Kidney glomerular epithelial cell (primary cell): ENCODE results near the gene PDZRN3.

Experiments used
- DNase-seq: peaks from one replicate; lab custom pipeline; 2025; lab: John Stamatoyannopoulos, UW

The PDZRN3 gene

GRCh38 chr3:73624821-73625665 is at the start of gene PDZRN3:
Gene PDZRN3 (minus strand): TSS chr3:73624941.
- peak; percentile 41 for DNase-seq

GRCh38 chr3:73674280-73674679 is 49.5 kb upstream of the PDZRN3 start:
- DNase-seq, result no peak

- no peak for DNase-seq
Observed at GRCh38 chr3:73669260-73669659, 44.5 kb upstream of the PDZRN3 start.

DNA sequence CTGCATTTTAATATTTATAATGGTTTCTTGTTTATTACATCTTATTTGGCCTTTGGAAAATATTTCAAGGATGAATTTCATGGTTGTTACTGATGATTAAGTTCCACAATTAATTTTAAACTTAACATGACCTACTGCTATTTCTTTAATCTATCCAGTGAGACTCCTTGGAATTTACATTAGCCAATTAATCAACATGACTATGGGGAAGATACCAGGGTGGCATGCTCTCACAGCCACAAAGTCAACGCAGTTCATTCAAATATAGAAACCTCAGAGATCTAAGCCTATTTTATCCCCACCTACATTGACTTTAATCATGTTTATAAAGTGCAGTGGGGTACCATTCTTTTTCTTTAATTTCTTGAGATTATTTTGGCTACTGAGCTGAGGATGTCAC is 43.6 kb upstream of the PDZRN3 start:
- DNase-seq, result no peak

GRCh38 chr3:73667889-73668288 is 43.1 kb upstream of the PDZRN3 start:
- DNase-seq, result no peak

DNA sequence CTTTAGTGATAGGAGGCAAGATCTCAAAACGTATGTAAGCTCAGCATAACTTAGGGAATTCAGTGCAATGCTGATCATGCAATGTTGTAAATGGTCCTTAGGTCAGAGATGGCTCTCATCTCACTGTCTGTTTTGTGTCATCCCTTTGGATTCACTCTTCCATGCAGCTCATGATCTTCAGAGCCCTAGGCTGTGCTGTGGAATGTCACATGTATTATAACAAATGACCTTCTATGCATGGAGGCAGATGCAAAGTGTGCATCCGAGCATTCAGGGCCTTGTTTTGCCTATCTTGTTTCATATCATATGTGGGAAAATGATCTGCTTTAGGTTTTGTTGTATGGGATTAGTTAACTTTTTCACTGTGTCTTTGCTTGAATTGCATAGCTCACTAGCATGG is 40.5 kb upstream of the PDZRN3 start:
- DNase-seq, result no peak

- no peak for DNase-seq
Observed at GRCh38 chr3:73664389-73664788, 39.6 kb upstream of the PDZRN3 start.

DNA sequence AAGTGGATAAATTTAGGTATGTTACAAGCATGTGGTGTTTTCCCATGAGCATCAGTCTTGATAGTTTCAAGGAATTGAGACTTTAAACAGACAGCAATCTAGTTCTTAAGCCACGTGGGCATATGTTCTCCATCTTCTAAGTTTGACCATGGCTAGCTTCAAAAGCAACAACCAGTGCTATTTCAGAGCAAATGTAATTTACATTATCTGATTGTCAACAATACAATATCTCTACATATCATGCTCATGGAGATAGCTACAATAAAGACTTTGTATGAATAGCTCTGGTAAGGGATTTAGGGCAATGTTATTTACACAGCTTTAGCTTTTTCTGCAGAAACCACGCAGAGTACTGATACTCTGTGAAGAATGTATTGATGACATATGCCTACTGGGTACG is 38.8 kb upstream of the PDZRN3 start:
- no peak for DNase-seq

GRCh38 chr3:73661265-73661664 is 36.5 kb upstream of the PDZRN3 start:
- peak; percentile 71 for DNase-seq

GRCh38 chr3:73658227-73658626 is 33.5 kb upstream of the PDZRN3 start:
- DNase-seq, result peak; percentile 79

DNA sequence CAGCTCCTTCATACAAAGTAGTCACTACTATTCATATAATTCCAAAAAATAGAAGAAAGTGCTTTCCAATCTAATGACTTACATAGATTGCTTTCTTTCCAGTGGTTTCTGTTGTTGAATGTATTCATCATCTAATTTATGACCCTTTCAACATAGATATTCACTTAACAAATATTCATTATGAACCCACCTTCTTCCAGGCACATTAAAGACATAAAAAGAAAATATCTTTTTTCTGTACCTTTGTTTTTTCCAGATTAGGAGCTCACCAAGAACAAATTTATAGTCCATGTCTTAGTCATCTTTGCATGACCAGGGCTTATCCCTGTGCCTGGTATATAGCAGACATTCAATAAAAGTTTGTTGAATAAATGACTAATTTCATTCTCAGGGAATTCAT is 32.4 kb upstream of the PDZRN3 start:
- no peak for DNase-seq

DNA sequence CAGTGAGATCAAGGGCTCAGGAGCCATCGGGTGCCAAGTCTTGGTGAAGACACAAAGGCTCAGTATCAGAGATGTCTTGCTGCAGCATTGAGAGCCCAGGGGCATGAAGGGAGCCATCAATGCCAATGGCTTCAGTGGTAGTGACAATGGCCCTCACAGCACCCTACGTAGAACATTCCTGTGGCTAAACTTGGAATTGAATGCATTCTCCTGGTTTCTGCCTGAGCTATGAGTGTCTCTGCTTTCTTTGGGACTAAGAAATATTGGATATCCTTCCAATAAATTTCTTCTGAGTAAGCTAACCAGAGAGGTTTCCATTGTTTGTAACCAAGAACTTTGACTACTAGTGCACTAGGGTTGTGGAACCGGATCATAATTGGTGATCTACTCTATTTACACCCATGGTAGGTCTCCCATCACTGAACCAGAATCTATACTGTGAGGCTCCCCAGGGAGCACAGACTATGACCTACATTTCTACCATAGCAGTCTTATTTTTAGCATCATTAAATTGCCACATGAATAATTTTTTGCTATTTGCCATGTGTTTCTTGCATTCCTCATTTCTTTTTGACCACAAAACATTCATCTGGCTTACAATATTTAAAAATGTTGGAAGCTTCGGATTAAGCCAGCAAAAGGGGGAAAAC is 31.6 kb upstream of the PDZRN3 start:
- DNase-seq, result no peak

DNA sequence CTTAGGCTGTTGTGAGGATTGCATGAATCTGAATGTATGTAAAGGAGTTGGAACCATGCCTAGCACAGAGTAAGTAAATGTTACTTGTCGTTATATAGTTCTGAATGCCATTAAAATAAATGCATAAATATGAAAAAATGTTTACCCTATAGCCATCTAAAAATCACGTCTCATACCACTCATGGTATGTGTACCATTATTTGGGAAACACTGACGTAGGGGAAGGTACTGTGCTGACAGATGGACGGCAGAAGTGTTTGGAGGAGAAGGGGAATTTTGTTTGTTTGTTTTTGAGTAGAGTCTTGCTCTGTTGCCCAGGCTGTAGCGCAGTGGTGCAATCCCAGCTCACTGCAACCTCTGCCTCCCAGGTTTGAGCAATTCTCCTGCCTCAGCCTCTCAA is 30.5 kb upstream of the PDZRN3 start:
- DNase-seq, result no peak

DNA sequence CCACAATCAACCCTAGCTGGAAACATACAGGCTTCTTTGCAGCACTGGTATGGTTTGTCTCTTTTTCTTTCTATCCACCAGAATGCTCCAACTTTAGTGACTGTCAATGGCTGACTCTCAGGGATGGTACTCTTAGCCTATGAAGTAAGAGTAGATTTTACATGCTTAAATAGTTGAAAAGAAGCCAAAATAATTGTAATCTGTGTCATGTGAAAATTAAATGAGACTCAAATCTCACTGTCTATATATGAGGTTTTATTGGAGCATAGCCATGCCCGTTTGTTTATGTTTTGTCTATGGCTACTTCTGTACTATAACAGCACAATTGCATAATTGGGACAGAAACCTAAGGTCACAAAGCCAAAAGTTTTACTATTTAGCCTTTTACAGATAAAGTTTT is 29.1 kb upstream of the PDZRN3 start:
- DNase-seq, result no peak

GRCh38 chr3:73653351-73653750 is 28.6 kb upstream of the PDZRN3 start:
- no peak for DNase-seq

DNA sequence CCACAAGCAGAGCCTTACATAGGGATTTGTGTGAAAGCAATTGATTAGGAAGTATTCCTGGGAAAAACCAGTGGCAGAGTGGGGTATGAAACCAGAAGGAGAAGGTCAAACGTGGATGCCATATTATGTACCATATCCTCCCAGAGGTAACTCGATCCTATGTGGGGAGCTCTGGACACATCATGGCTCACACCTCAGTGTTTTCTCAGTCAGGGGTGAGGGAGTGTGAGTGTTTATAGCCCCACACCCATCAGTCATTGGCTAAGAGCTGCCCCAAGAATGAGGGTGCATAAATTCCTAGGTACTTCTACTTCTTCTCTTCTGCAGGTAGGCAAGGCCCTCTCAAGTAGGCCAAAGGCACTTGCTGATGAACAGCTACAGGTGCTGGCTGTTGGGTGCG is 28.2 kb upstream of the PDZRN3 start:
- DNase-seq, result no peak

DNA sequence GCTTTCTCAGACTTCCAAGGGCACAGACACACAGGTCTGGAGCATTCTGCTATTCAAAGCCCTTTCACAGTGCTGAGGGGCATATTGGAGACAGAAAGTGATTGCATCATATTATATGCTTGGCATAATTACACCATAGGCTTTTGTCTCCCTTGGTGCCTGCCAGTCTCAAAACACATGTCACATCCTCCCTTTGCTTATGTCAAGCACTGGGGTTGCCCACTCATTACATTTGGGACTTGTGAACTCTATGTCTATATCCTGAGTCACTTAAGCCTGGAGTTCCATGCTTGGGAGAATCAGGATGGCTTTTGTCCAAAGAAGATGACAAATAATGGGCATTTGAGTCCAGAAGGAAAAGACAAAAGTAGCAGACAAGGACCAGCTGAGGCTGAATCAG is 12.3 kb upstream of the PDZRN3 start:
- no peak for DNase-seq

GRCh38 chr3:73635254-73635653 is 10.5 kb upstream of the PDZRN3 start:
- no peak for DNase-seq

- no peak for DNase-seq
Observed at GRCh38 chr3:73633916-73634344, 9.2 kb upstream of the PDZRN3 start.

DNA sequence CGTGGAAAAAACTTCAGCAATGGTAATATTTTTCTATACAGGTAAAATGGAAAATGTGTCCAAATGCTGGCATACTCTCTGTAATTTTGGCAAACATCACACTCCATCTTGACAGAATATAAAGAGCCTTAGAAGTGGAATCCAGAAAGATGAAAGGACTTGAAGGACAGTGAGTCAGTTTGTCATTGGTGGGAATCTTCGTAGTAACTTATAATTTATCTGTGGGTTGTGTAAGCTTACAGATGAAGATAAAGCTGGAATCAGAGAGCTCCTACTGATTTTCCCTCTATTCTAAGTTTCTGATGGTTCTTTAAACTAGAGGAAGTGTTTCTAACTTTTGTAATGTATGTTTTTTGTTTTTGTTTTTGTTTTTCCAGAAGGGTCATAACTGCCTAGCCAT is 8.7 kb upstream of the PDZRN3 start:
- no peak for DNase-seq

DNA sequence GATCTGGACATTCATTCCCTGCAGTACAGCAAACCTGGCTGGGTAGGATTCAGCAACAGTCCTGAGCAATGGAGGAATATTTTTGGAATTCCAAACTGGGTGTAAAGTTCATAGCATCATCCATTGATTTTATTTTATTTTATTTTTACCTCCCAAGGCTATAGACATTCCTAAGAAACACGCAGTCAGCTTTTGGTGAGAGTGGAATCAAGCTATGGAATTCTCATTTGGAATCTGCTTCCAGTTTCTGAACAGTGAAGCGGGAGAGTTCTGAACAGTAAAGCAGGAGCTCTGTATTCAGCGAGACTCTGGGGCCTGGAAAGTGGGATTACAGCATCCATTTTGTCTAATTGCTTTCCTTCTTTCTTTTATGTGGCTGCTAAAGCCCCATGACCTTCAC is 1.4 kb upstream of the PDZRN3 start:
- no peak for DNase-seq

DNA sequence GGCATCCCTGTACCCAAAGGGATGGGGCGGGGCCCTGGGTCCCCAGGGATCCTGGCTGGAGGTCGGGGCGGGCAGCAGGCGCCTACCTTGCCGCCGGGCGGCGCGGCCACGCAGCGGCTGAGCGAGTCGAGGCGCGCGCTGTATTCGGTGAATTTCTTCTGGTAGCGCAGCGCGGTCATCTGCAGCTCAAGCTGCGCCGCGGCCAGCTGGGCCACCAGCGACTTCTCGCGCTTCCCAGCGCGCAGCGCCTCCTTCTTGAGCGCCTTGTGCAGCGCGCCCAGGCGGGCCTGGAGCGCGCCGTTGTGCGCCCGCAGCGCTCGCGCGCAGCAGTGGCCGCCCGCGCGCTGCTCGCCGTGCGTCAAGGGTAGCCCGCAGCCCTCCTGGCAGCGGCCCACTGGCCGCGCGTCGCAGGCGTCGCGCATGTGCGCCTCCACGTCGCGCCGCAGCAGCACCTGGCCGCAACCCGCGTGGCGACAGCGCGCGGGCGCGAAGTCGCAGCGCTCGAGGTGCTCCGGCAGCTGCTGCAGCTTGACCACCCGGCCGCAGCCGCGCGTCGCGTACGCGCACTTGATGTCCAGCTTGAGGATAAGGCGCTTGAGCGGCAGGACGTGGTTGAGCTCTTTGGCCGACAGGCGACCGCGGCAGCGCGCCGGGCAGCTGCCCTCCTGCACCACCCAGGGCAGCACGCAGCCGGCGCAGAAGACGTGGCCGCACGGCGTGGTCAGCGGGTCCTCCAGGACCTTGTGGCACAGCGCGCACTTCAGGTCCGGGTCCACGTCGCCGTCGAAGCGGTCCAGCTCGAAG is 522 bp downstream of the PDZRN3 start:
- no peak for DNase-seq

GRCh38 chr3:73623346-73623745 is 1.4 kb downstream of the PDZRN3 start:
- no peak for DNase-seq
